HG03095 (cell line): Measurements from ENCODE around the gene TBX4.
"Not testable (repeated sequence)": the region's sequence is repeated elsewhere in the genome, so short reads cannot be mapped to it uniquely, and the experiment has no call there.

Experiments
- ATAC-seq: cut with Tn5 transposase; IDR thresholded peaks from one replicate; pipeline ENCODE4 v1.9.1; 2021; ENCODE audit warnings: moderate library complexity; ENCODE audit not compliant: unreplicated experiment

Gene TBX4

DNA sequence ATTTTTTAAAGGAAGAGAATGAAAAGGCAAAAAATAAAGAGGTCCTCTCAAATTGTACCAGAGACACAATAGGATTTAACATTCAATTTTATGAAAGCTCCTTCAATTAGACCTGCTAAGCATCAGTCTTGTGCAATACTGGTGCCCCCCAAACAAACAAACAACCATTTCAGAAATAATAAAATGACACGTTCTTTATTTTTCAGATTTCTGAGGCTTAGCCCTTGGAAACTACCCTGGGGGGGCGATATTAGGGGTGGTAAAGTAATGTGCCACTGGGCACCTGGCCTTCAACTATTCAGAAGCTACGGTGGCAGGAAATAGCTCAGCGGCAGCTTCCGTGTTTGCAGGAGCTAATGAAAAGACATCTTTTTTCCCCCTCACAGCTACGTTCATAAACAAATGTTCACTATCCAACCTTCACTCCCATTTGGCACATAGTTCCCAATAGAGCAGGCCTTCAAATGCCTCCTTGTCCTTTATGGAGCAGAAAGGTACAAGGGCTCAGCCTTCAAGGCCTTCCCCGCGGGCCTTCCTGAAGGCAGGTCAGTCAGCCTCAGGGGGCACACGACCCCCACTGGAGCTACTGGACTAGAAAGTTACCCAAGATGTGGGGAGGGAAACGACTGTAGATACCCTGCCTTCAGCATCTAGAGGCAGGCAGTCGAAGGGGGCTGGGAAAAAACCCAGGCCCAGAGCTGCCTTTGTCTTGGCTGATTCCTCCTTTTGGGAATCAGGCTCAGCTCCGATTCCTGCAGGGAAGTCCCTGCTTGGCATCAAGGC, 44.1 kb downstream of the TBX4 start:
- no peak for ATAC-seq

DNA sequence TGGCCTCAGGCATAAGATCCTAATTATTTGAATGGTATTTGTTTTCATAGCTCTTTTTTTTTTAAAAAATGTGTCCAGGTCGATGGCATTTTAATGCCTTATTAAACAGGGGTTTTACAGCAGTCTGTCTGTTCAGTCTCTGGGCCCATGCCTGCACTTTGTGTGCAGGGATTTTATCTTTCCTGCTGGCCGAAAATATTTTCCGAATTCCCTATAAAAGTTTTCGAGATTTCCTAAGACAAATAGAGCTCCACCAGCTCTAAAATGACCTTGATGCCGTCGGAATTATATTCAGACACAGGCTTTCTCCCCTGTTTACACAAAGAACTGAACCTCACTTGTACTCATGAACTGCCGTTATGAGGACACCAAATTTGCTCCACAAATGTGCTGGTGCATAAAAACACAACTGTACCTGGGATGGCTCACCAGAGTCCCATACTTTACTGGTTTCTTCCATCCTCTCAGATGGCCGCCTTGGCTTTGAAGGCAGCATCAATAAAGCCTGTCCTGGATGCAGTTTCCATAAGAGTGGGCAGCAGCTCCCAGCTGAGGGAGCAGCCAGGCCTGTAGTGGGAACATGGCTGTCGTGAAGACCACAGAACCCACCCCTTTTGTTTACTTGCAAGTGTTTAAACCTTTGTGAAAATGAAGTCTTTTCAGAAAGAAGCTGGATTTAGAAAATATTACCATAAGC, 44.9 kb downstream of the TBX4 start:
- no peak for ATAC-seq

DNA sequence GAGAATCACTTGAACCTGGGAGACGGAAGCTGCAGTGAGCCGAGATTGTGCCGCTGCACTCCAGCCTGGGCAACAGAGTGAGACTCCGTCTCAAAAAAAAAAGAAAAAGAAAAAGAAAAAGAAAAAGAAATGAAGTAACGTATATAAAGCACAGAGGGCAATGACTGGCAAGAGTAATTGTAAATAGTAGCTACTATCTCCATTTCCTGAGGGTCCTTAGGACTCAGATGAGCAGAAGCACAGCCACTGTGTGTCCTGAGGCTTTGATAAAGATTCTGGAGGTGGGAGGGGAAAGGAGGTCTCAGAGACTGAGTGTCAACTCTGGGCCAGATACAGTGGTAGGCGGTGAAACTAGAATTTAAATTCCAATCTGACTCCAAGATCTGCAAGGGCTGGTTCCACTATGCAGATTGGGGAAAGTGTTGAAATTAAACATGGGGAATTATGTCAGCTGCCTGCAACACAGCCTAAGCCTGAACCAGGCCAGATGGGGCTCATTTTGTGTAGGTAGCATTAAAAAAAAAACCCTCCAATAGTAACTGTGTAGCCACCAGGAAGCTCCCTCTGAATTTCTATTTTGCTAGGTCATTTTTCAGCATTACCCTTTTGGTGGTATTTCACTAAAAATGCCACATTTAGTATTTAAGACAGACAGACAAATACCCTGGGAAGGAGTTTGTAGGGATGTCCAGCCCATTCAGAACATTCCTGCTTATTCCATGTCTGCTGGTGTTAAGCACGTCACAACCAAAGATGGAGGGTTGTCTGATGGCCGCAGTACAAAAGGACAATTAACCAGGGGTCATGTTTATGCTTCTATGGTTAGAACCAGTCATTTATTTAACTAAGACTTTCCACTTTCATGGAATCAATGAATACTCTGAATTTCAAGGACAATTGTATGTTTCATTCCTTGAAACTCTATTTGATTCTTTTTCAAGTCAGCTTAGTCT, 46.1 kb downstream of the TBX4 start:
- no peak for ATAC-seq

DNA sequence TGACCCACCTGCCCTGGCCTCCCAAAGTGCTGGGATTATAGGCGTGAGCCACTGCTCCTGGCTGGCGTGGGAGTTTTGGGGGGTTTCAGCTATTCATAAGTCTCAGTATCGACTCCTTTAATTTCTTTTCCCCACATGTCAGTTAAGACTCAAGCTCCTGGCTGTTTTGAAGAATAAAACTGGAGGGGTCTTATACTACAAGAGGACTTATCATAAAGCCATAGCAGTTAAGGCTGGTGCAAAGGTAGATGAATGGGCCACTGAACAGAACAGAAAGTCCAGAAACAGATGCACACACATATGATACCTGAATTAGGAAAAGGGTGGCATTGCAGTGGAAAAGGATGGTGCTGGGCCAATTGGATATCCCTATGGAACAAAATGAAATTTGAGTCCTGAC, 47.4 kb downstream of the TBX4 start:
- no peak for ATAC-seq

DNA sequence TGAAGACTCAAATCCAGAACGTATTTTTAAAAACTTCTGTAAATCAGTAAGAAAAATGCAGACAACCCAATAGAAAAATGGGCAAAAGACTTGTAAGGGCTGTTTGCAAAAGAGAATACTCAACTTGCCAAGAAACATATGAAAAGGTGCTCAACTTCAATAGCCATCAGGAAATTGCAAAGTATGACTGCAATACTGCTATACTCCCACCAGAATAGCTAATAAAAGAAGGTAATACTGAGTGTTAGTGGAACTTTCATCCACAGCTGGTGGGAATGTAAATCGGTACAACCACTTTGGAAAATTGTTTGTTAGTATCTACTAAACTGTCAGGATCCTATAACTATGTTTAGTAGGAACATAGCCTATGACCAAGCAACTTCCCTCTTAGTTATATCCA, 48.1 kb downstream of the TBX4 start:
- ATAC-seq, result no peak

DNA sequence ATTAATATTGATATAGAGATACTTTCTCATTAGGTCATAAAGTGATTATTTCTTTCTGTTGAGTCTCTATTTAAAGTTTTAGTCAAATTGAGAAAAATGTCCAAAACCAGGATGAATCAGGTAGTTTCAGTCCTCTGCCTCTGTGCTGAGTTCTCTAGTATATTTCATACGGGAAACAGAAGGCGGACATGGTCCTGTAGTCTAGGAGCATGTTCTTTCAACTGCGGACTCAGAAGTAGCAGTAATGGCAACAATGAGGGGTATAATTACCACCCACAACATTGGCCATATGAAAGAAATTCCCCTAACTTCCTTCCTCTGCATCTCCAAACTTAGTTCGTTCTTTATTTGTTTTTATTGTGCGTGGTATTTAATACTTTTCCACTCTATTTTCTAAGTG, 50.1 kb downstream of the TBX4 start:
- no peak for ATAC-seq

DNA sequence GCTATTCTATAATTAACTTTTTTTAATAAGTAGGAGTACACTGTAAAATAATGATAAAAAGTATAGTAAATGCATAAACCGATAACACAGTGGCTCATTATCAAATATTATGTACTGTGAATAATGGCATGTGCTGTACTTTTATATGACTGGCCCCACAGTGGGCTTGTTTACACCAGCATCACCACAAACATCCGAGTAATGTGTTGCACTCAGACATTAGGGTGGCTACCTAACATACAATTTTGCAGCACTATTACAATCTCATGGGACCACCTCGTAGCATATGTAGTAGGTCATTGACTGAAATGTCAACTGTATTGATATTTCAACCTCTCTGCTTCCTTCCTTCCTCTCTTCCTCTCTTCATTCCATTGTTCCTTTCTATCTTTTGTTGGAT, 51.7 kb downstream of the TBX4 start:
- ATAC-seq, result no peak

DNA sequence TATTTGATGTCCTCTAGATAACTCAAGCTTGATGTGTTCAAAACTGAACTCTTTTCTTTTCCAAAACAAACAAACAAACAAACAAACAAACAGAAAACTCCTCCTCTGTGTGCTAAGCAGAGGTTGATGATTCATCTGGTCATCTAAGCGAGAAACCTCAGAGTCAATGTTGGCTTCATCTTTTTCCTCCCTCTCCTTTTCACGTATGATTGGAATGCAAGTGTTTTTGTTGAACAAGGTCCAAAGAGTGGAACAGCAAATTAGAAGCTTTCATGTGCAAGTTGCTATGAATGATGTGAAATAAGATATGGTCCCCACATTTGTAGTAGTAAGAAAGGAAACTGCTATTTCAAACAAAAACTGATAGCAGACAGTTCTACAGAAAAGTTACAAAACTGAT, 52.5 kb downstream of the TBX4 start:
- ATAC-seq, result no peak

DNA sequence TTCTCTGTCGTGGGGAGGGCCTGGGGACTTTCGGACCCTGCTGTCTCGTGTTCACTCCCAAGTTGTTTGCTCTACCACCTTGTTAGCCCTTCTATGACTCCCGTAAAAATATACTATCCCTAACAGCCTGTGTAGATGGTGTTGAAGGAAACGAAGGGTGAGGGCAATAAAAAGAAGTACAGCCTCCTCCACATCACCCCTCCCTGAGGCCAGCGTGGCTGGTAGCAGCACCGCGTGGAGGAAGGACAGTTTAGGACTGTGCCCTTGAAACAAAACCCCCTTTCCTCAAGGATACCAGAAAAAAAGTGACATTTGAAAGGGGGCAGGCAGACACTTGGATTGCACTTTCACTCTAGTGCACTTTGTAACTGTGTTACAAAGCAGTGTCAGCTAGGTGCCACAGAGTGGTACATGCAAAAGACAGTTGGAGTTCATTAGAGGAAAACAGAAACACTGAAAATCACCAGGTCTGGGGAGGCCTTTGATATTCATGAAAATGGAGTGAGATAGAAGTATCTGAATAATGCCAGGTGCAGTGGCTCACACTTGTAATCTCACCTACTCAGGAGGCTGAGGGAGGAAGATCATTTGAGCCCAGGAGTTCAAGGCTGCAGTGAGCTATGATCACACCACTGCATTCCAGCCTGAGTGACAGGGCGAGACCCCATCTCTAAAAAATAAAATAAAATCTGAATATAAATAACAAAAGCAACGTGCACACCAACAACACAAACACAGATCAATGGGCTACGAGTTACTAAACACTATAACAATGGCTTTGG, 53.8 kb downstream of the TBX4 start:
- no peak for ATAC-seq

DNA sequence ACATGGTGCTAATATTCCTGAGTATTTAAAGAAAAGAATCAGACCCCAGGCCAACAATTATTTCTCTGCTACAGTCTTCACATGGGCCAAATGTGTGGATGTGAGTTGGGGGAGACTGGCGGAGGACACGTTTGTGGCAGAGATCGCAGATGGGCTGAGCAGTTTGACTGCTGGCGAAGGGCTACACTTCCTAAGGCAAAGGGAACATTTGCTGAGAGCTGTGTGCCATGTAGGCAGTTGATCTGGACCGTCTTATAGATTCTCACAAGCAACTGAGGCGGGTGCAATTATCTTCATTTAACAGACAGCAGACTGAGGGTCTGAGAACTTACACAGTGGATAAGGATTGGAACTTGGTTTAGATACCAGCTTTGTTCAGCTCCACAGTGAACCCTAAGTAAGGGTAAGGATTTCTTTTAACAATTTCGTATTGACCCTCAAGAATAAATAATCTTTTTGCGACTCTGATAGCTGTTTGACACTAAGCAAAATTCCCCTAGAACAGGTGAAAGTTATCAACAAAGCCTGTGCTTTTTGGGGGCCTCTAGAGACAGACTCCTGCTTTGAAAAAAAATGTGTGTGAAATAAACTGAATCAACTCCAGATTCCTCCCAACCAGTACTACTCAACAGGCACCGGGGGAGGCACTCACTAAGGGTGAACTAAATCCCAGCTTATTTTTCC, 55.3 kb downstream of the TBX4 start:
- no peak for ATAC-seq

DNA sequence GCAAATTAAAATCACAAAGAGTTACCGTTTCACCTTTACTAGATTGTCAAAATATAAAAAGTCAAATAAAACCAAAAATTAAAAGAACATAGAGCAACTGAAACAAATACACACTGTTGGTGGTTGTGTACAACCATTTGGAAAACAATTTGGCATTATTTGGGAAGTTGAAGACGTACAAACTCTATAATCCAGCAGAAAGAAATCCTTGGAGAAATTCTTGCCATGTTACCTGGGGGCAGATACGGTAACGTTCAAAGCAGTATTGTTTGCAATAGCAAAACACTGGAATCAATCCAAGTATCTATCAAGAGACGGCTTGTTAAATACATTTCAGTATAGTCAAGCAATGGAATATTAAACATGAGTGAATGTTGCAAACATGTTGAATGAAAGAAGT, 56.7 kb downstream of the TBX4 start:
- no peak for ATAC-seq

DNA sequence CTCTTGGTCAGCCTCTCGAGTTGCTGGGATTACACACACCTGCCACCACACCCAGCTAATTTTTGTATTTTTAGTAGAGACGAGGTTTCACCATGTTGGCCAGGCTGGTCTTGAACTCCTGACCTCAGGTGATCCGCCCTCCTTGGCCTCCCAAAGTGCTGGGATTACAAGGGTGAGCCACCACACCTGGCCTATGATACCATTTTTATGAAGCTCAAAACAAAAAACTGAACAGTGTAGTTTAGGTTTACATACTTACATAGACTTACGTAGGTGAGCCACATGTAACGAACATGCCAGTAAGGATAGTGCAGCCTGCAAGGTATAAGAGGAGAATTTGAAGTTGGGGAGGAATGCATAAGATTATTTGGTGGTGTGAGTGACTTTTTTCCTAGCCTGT, 57.2 kb downstream of the TBX4 start:
- ATAC-seq, result not testable (repeated sequence)

DNA sequence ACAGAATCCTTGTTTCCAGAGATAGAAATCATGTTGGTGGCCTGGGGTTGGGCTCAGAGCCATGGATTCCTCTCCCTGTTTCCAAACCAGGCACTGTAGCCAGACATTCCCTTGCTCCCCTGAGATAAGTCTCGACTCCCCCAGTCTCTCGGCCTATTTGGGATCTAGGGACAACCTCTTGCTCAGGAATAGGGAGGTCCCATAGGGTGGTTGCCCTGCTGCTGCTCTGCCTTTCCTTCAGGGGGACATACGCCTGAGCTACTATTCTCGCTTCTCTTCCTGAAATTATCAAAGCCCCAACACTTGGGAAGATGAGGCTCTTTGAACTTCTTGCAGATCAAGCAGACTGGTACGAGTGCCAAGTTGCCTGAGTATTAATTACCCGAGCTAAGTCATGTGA, 58.0 kb downstream of the TBX4 start:
- no peak for ATAC-seq

DNA sequence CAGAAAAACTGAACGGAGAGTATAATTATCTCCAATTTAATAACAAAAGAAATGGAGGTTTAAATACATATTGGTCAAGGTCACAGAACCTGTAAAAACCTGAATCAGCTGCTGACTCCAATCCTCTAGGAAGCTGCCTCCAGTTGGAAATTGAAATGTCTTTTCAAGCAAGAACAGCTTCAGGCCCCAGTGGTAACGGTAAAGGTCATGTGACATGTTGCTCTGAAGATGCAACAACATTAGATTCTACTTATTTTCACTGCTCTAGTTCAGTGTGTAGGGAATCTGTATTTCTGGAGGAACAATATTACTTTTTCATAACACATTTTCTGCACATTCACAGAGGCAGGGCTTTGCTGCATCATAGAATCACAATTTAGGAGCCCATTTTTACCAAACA, 58.8 kb downstream of the TBX4 start:
- no peak for ATAC-seq

DNA sequence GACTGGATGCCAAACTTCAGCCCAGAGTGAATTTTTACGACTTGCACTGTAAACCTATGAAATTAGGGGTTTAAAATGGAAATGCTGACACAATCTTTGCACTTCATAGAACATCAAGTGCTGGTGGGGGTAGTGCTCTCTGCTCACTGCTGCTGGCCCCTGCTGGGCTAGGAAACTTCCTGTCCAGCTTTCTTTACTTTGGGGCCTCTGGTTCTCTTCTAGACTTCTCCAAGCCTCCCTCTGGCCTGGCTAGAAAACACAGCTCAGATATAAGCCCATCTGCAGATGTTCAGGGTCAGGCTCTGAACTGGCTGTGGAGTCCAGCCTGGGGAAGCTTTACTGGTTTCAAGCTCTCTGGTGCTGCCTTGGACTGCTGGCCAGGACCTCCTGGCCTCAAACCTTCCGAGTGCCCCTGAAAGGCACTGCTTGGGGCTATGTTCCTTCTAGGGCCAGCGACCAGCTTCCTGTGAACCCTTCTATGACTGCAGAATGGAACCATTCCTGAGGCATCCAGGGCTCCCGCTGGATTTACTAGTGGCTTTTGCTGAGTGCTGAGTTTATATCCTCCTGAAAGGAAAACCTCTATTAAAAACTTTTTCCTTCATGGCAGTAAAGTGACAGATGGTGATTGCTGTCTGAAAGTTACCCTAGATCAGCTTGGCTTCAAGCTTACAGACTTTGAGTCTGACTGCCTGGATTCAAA, 59.4 kb downstream of the TBX4 start:
- no peak for ATAC-seq

DNA sequence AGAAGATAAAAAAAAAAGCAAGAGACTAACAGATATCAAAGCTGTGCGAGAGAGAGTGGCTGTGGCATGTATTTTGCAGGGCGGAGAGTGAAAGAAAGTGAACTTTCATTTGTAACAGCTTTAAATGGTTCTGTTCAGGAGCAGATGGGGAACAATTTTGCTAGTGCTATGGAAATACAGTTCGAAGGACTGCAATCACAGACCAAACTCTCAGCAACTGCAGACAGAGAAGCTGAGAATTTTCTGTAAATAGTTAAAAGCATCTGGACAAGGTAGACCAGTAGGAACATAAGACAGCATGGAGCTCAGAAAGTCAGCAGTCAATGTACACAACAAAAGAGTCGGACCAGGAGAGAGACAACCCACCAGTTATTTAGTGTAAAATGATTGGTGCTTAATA, 62.3 kb downstream of the TBX4 start:
- ATAC-seq, result no peak

DNA sequence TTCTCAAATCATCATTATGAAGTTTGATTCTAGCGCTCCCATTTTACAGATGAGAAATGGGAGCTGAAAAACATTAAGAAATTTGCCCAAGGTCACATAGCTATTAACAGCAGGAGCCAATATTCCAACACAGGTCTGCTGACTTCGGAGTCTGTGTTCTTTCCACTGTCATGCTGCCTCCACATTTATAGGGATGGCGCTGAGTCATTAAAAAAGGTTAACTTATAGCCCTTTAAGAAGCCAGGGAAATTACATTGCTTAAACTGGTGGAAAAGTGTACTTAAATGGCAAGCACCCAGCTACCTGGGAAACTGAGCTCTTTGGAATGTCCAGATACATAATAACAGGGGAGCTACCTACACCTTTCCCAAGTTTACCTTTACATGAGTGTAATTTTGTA, 65.0 kb downstream of the TBX4 start:
- no peak for ATAC-seq

DNA sequence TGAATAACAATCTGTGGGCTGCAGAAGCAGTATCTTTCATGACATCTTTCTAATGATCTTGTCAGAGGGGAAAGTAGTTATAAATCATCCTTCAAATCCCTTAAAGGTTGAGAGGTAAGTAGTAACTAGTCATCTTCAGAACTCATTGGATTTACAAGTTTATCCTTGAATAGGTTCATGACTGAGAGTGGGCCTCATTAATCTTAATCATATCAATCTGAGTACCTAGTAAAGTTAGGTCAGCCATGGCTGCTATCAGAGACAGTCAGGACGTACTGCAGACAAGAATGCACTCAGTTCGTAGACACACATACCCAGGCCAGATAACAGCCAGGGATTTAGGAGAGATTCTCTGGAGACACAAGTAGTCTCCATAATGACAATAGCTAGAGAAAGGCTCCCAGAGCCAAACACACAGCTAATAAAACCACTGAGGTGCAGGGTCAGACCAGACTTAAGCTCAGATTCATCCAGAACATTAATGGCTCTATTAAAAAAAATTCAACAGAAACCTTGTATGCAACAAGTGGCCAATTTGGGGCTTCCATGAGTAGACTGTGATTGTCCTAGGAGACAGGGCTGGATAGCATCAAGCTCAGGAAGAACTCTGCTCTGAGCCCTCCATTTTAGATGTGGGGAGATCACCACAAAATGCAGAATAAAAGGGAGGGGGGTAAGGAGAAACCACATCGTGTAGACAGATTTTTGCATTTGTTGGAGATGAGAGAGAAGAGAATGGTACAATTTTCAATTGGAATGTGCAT, 65.8 kb downstream of the TBX4 start:
- no peak for ATAC-seq

DNA sequence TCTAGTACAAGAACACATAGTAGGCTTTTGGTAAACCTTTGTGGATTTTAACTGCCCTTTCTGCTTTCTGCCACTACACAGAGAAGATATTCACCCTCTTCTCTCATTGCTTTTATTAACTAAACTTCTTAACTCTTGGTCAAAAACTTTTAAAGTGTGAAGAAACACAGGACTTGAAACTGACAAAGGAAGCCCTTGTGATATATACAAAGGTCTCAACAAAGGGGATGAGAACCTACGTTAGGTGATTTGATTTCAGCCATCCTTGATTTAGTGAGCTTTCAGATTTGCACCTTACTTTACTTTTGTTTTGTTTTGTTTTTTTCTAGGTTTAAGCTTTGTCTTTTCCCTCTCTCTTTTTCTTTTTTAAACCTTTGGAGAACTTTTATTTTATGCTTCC, 66.9 kb downstream of the TBX4 start:
- ATAC-seq, result no peak
